COR-L47 (cell line): ENCODE data around the gene HOXA5.

Experiments
- DNase-seq: peaks from one replicate; lab custom pipeline; 2025; lab: John Stamatoyannopoulos, UW

HOXA5 gene

GRCh38 chr7:27170426-27171324 lies 27.2 kb upstream of the HOXA5 start:
- no peak for DNase-seq

- DNase-seq = peak; percentile 85
Observed at GRCh38 chr7:27169658-27170425, 26.4 kb upstream of the HOXA5 start.

GRCh38 chr7:27168265-27168947 lies 24.9 kb upstream of the HOXA5 start:
- DNase-seq = peak; percentile 85

GRCh38 chr7:27167916-27168264 lies 24.4 kb upstream of the HOXA5 start:
- DNase-seq = no peak

GRCh38 chr7:27166531-27167505 lies 23.3 kb upstream of the HOXA5 start:
- DNase-seq = peak; percentile 22

- DNase-seq = no peak
Observed at GRCh38 chr7:27165996-27166530, 22.6 kb upstream of the HOXA5 start.

- DNase-seq = no peak
Observed at GRCh38 chr7:27165089-27165995, 21.9 kb upstream of the HOXA5 start, which contains the start of gene HOXA9. Gene HOXA9 (minus strand): TSS chr7:27165537. CDS start chr7:27165457, 80 bp downstream.

- no peak for DNase-seq
Observed at GRCh38 chr7:27164367-27165088, 21.0 kb upstream of the HOXA5 start.

- no peak for DNase-seq
Observed at GRCh38 chr7:27164045-27164366, 20.5 kb upstream of the HOXA5 start.

GRCh38 chr7:27163288-27164044 lies 20.0 kb upstream of the HOXA5 start:
- no peak for DNase-seq

GRCh38 chr7:27162561-27163287 lies 19.2 kb upstream of the HOXA5 start:
- DNase-seq = no peak

- no peak for DNase-seq
Observed at GRCh38 chr7:27161721-27162560, 18.5 kb upstream of the HOXA5 start.

GRCh38 chr7:27161214-27161720 lies 17.8 kb upstream of the HOXA5 start:
- no peak for DNase-seq

- peak; percentile 88 for DNase-seq
Observed at GRCh38 chr7:27160546-27161213, 17.2 kb upstream of the HOXA5 start.

GRCh38 chr7:27160145-27160545 lies 16.7 kb upstream of the HOXA5 start:
- DNase-seq = no peak
